Body of pancreas (tissue), 4 donors: ENCODE data around the gene GRIA3.
"Not testable (repeated sequence)": the region's sequence is repeated elsewhere in the genome, so short reads cannot be mapped to it uniquely, and the experiment has no call there.

ENCODE experiments used
- CTCF ChIP-seq, 7 experiments: fragments of 450-650 bp in 4 of 7; fragments of 200-600 bp in 3 of 7; sonication (generic) in 3 of 7; IDR thresholded peaks; one replicate each; pipeline ENCODE4 v1.5.1; 2016 to 2019; ENCODE audit warnings: antibody characterized with exemption in 7 of 7
- POLR2A ChIP-seq, 3 donors: fragments of 450-650 bp; IDR thresholded peaks; one replicate each; pipeline ENCODE4 v1.6.1; 2016; ENCODE audit warnings: antibody characterized with exemption in 3 of 3, mild to moderate bottlenecking in 2 of 3

- TF ChIP-seq CTCF, POLR2A (IDR thresholded peaks at IDR 0.05): not testable (repeated sequence)
Measured at GRCh38 chrX:123439926-123440325, 255.8 kb downstream of the GRIA3 start.
